Measurements from ENCODE around the gene ARHGAP4. TPM values are rescaled to one million over a fixed set of nuclear protein-coding genes. Genes with fewer than 3 reads are reported as not detected.

Gene ARHGAP4
- total RNA-seq, 2 donors from 2014 or later = 56.0 to 65.0 TPM

DNA sequence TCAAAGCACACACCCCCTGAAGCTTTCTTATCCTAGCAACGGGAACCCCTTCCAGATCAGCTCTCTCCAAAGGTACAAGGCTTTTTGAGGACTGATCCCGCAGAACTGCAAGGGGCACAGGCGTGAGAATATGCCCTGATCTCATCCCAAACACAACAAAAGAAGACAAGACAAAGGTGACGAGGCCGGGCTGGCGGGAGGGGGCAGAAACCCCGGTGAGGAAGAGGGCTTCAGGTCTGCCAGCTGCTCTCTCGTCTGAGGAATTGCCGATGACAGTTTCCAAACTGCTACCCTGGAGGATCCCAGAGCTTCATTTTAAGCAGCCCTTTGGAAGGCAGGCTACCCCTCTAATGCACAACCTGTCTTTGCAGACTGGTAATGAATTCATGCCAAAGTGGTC is 42.2 kb upstream of the ARHGAP4 start:
- H3K36me3 Mint-ChIP-seq (ENCODE audit: low read depth) = peaks cover 28% of the 10 kb centered on the region
- peak overlapping the region; percentile 89 for H3K27ac Mint-ChIP-seq
- Histone ChIP-seq H3K27me3 (ENCODE audit: control insufficient read depth, insufficient read depth, low read length, poor library complexity, severe bottlenecking) (no peaks in the 10 kb centered on the region), H3K9me3 (ENCODE audit: control insufficient read depth, low read length) (no peaks in the 10 kb centered on the region), H3K9ac (ENCODE audit: extremely low read depth, low read length, poor library complexity, severe bottlenecking) (peak overlapping the region; percentile 62), H3K36me3 (ENCODE audit: control insufficient read depth, insufficient read depth, low read length) (peaks cover 14% of the 10 kb centered on the region), H3K4me1 (ENCODE audit: control insufficient read depth, insufficient read depth, low read length) (peaks cover 9% of the 10 kb centered on the region), H3K4me3 (ENCODE audit: low read length) (peak overlapping the region; percentile 89), H3K27ac (ENCODE audit: low read depth, low read length) (peak overlapping the region; percentile 63)
- no peaks in the 10 kb centered on the region for H3K27me3 Mint-ChIP-seq (ENCODE audit: insufficient read depth)
- 50 to 52% methylated on average over 3 to 8 of the region's 9 CpGs for WGBS, 2 experiments (ENCODE audit: insufficient coverage in 1 of 2, insufficient read length in 1 of 2)
- DNase-seq = no peak
- peak overlapping the region; percentile 96 for H3K4me3 Mint-ChIP-seq
- H3K4me1 Mint-ChIP-seq = peaks cover 34% of the 10 kb centered on the region
- TF ChIP-seq, protein P1, sequence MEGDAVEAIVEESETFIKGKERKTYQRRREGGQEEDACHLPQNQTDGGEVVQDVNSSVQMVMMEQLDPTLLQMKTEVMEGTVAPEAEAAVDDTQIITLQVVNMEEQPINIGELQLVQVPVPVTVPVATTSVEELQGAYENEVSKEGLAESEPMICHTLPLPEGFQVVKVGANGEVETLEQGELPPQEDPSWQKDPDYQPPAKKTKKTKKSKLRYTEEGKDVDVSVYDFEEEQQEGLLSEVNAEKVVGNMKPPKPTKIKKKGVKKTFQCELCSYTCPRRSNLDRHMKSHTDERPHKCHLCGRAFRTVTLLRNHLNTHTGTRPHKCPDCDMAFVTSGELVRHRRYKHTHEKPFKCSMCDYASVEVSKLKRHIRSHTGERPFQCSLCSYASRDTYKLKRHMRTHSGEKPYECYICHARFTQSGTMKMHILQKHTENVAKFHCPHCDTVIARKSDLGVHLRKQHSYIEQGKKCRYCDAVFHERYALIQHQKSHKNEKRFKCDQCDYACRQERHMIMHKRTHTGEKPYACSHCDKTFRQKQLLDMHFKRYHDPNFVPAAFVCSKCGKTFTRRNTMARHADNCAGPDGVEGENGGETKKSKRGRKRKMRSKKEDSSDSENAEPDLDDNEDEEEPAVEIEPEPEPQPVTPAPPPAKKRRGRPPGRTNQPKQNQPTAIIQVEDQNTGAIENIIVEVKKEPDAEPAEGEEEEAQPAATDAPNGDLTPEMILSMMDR (conservative IDR thresholded peaks at IDR 0.05) = no peak
- H3K9me3 Mint-ChIP-seq = no peaks in the 10 kb centered on the region

DNA sequence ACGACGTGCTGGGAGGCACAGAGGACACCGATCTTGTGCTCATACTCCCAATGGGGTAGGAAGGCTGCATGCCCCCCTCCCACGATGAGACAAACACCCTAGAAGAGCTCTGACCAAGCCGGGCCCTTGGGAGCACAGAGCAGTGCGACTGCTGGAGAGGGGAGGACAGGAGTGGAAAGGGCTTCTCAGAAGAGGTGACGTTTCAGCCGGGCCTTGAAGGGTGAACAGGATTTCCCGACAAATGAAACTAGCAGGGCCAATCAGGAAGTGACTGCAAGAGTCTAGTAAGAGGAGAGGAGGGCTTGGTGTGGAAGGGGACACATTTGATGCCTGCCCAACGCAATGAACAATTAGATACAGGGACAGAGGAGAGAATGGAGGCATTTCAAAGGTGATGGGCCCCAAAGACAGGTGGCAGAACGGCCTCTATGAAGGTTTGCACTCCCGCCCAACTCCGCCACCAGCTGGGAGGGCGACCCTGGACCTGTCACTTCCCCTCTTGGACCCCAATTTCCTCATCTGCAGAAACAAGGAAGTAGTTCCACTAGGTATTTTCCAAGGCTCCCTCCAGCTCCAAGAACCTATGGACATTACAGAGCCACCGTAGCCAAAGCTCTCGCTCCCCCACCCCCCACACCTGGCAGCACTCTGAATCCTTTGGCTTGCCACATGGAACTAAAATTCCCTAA is 41.6 kb upstream of the ARHGAP4 start:
- no peak for DNase-seq
- Mint-ChIP-seq H3K4me3 (peak overlapping the region; percentile 96), H3K4me1 (peaks cover 32% of the 10 kb centered on the region), H3K36me3 (ENCODE audit: low read depth) (peaks cover 34% of the 10 kb centered on the region), H3K27ac (peak overlapping the region; percentile 89), H3K27me3 (ENCODE audit: insufficient read depth) (no peaks in the 10 kb centered on the region), H3K9me3 (no peaks in the 10 kb centered on the region)
- Histone ChIP-seq H3K27ac (ENCODE audit: low read depth, low read length) (peak overlapping the region; percentile 63), H3K27me3 (ENCODE audit: control insufficient read depth, insufficient read depth, low read length, poor library complexity, severe bottlenecking) (no peaks in the 10 kb centered on the region), H3K4me3 (ENCODE audit: low read length) (peak overlapping the region; percentile 89), H3K36me3 (ENCODE audit: control insufficient read depth, insufficient read depth, low read length) (peaks cover 20% of the 10 kb centered on the region), H3K4me1 (ENCODE audit: control insufficient read depth, insufficient read depth, low read length) (peaks cover 9% of the 10 kb centered on the region), H3K9me3 (ENCODE audit: control insufficient read depth, low read length) (no peaks in the 10 kb centered on the region), H3K9ac (ENCODE audit: extremely low read depth, low read length, poor library complexity, severe bottlenecking) (peak overlapping the region; percentile 62)
- 87 to 90% methylated on average over 8 to 16 of the region's 16 CpGs for WGBS, 2 experiments (ENCODE audit: insufficient coverage in 1 of 2, insufficient read length in 1 of 2)
- TF ChIP-seq, protein P1 (conservative IDR thresholded peaks at IDR 0.05) = no peak

DNA sequence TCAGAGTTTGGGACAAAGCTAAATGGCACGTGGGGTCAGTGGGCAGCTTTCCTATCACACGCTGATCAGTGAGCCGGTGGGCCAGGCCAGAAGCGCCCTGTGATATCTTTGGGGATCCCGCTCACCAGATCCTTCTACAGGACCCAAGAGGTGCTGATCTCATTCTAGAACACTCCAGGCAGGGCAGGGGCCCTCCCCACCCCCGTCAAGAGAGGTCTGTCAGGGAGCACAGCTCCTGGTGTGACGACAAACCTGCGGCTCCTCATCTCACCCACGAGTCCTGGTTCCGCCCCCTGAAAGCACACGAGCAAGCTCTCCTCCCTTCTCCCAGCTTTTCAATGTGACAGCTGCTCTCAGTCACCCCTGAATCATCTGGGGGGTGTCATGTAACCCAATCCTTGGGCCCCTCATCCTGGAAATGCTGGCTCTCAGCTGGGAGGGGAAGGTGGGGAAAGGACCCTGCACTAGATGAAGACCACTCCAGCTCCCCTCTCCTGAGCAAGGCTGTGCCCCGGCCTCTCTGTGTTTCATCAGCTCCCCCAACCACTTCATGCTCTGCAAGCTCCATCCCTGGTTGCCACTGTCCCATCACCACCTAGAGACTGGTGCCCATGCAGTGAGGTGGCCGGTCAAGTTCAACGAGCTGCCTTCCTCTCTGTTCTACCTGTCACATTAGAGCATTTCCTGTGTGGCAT is 40.9 kb upstream of the ARHGAP4 start:
- TF ChIP-seq, protein P1 (conservative IDR thresholded peaks at IDR 0.05) = no peak

More for the DNA sequence above, 40.9 kb upstream of the ARHGAP4 start:
- Mint-ChIP-seq H3K27me3 (ENCODE audit: insufficient read depth) (no peaks in the 10 kb centered on the region), H3K27ac (peak overlapping the region; percentile 89), H3K9me3 (no peaks in the 10 kb centered on the region), H3K4me1 (peaks cover 32% of the 10 kb centered on the region), H3K36me3 (ENCODE audit: low read depth) (peaks cover 41% of the 10 kb centered on the region), H3K4me3 (peak overlapping the region; percentile 96)
- Histone ChIP-seq H3K9me3 (ENCODE audit: control insufficient read depth, low read length) (no peaks in the 10 kb centered on the region), H3K4me1 (ENCODE audit: control insufficient read depth, insufficient read depth, low read length) (peaks cover 9% of the 10 kb centered on the region), H3K4me3 (ENCODE audit: low read length) (no peak overlapping the region), H3K27ac (ENCODE audit: low read depth, low read length) (no peak overlapping the region), H3K27me3 (ENCODE audit: control insufficient read depth, insufficient read depth, low read length, poor library complexity, severe bottlenecking) (no peaks in the 10 kb centered on the region), H3K36me3 (ENCODE audit: control insufficient read depth, insufficient read depth, low read length) (peaks cover 27% of the 10 kb centered on the region), H3K9ac (ENCODE audit: extremely low read depth, low read length, poor library complexity, severe bottlenecking) (no peak overlapping the region)
- WGBS, 2 experiments (ENCODE audit: insufficient coverage in 1 of 2, insufficient read length in 1 of 2) = 85 to 90% methylated on average over 4 to 14 of the region's 14 CpGs
- no peak for DNase-seq
